Lower lobe of right lung (tissue), 2 donors: ENCODE results near the gene RFK. TPM values are rescaled to one million over a fixed set of nuclear protein-coding genes. Genes with fewer than 3 reads are reported as not detected.

ENCODE experiments used
- ATAC-seq, 2 donors: fragments of 200-7000 bp; cut with Tn5 transposase; one replicate each; pipeline ENCODE4 v1.9.1; 2020 to 2022; ENCODE audit warnings: mild to moderate bottlenecking in 2 of 2, moderate library complexity in 2 of 2
- DNase-seq: peaks from one replicate; pipeline ENCODE4 v3.0.0-alpha.2; 2020
- H3K27ac ChIP-seq: fragments of 200-600 bp; one replicate; pipeline ENCODE4 v1.8.0; 2022
- H3K27me3 ChIP-seq: fragments of 200-600 bp; one replicate; pipeline ENCODE4 v1.8.0; 2022; ENCODE audit warnings: low read depth
- H3K36me3 ChIP-seq: fragments of 200-600 bp; one replicate; pipeline ENCODE4 v1.8.0; 2022; ENCODE audit warnings: mild to moderate bottlenecking
- H3K4me1 ChIP-seq: fragments of 200-600 bp; one replicate; pipeline ENCODE4 v1.8.0; 2022
- H3K4me3 ChIP-seq: fragments of 200-600 bp; one replicate; pipeline ENCODE4 v1.8.0; 2022; ENCODE audit warnings: mild to moderate bottlenecking
- H3K9me3 ChIP-seq: fragments of 200-600 bp; one replicate; pipeline ENCODE4 v1.8.0; 2022
- intact Hi-C: fragments of 100-400 bp; cut with DNase I; formaldehyde crosslinking; loops from one replicate; pipeline ENCODE4 v1.11.0; 2022
- total RNA-seq: library from RNA; stranded (reverse); fragmentation: NEBNext Ultra II Directional; extraction: Animal tissue kit (Norgen Biotek cat#: 25700); gene quantifications from one replicate; pipeline ENCODE4 v1.2.1, GENCODE V29; 2021
- TF ChIP-seq, protein P1 (sequence below): fragments of 200-600 bp; IDR thresholded peaks from one replicate; pipeline ENCODE4 v1.8.0; 2022; ENCODE audit warnings: antibody characterized with exemption, mild to moderate bottlenecking
- donor health status: DM: no; HTN: yes; CAD: no; lungs with severe emphysema.

Gene RFK
- total RNA-seq, 1 donor from 2014 or later, result 18.4 TPM

DNA sequence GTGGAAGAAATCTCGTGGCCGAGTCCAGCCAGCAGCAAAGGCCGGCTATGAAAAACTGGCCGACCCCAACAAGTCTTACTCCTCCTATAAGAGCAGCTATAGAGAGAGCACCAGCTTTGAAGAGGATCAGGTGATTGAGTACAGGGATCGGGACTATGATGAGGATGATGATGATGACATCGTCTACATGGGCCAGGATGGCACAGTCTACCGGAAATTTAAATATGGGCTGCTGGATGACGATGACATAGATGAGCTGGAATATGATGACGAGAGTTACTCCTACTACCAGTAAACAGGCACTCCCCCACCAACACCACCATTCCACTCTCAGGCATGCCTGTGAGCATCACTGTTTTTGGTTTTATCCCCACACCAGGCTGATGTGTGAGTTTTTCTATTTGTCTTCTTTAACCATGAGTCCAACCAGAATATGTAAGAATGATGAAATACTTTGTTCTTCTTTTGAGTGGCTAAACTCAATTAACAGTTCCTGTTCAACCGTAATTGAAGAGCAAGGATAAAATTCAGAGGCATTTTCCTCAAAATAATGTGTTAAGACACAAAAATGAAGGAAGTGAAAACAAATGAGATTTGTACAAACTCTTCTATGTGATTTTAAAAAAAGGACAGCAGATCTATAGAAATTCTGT lies 35.5 kb downstream of the RFK start:
- Histone ChIP-seq H3K27ac (no peak overlapping the region), H3K36me3 (no peaks in the 10 kb centered on the region), H3K27me3 (no peaks in the 10 kb centered on the region), H3K4me1 (no peaks in the 10 kb centered on the region), H3K4me3 (no peak overlapping the region), H3K9me3 (no peaks in the 10 kb centered on the region)
- DNase-seq (no peak), ATAC-seq (no peak)
- intact Hi-C loops, result no loop called here
- TF ChIP-seq, protein P1, sequence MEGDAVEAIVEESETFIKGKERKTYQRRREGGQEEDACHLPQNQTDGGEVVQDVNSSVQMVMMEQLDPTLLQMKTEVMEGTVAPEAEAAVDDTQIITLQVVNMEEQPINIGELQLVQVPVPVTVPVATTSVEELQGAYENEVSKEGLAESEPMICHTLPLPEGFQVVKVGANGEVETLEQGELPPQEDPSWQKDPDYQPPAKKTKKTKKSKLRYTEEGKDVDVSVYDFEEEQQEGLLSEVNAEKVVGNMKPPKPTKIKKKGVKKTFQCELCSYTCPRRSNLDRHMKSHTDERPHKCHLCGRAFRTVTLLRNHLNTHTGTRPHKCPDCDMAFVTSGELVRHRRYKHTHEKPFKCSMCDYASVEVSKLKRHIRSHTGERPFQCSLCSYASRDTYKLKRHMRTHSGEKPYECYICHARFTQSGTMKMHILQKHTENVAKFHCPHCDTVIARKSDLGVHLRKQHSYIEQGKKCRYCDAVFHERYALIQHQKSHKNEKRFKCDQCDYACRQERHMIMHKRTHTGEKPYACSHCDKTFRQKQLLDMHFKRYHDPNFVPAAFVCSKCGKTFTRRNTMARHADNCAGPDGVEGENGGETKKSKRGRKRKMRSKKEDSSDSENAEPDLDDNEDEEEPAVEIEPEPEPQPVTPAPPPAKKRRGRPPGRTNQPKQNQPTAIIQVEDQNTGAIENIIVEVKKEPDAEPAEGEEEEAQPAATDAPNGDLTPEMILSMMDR, result no peak

DNA sequence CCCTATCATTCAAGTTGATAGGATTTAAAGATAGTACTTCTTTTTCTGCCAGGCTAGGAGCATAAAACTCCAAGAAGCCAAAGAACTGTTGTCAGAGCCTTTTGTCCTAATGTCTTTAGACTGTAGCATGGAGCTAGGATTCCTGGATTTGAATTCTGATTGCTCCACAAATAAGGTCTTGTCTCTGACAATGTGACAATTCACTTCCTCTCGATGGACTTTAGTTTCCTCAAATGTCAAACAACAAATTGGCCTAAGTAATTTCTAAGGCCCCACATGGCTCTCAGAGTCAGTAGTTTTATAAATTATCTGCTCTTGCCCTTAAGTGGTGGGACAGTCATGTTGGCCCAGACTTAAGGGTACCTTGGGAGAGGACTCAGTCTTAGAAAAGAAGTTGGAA lies 36.7 kb downstream of the RFK start:
- Histone ChIP-seq H3K4me1 (no peaks in the 10 kb centered on the region), H3K9me3 (no peaks in the 10 kb centered on the region), H3K27me3 (no peaks in the 10 kb centered on the region), H3K27ac (no peak overlapping the region), H3K4me3 (no peak overlapping the region), H3K36me3 (no peaks in the 10 kb centered on the region)
- DNase-seq (no peak), ATAC-seq (no peak)
- intact Hi-C loops, result no loop called here
- TF ChIP-seq, protein P1, result no peak

DNA sequence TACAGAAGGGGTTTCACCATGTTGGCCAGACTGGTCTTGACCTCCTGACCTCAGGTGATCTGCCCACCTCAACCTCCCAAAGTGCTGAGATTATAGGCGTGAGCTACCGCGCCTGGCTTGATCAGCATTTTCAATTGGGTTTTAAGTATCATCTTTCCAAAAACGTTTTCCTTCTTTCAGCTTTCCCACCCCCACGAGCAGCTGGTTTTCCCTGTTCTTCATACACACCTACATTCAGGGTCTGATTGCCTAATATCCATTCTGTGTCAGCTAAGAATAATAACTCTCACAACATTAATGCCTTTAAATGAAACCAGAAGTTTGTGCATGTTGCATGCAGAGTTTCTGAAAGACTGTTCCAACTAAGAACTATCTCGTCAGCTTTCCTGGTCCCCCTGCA lies 38.3 kb downstream of the RFK start:
- no peaks in the 10 kb centered on the region for H3K4me1 ChIP-seq
- no peaks in the 10 kb centered on the region for H3K36me3 ChIP-seq
- no peak for DNase-seq
- H3K9me3 ChIP-seq, result no peaks in the 10 kb centered on the region
- no peak overlapping the region for H3K27ac ChIP-seq
- TF ChIP-seq, protein P1, result no peak
- ATAC-seq, result no peak
- H3K27me3 ChIP-seq, result no peaks in the 10 kb centered on the region
- intact Hi-C loops, result no loop called here
- no peak overlapping the region for H3K4me3 ChIP-seq

DNA sequence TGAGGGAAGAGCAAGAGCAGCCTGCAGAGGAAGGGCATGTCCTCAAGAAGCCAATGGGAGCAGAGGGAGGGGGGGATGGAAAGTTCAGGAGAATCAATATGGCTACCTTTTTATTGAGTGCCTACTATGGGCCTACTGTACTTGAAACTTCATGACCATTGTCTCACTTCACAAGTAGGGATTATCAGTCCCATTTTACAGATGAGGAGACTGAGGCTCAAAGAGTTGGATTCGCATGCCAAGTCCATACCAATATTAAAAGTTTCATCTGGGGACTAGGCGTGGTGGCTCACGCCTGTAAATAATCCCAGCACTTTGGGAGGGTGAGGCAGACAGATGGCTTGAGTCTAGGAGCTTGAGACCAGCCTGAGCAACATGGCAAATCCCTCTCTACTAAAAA lies 40.0 kb downstream of the RFK start:
- intact Hi-C loops, result no loop called here
- Histone ChIP-seq H3K9me3 (no peaks in the 10 kb centered on the region), H3K27me3 (no peaks in the 10 kb centered on the region), H3K36me3 (no peaks in the 10 kb centered on the region), H3K4me1 (no peaks in the 10 kb centered on the region), H3K27ac (no peak overlapping the region), H3K4me3 (no peak overlapping the region)
- no peak for ATAC-seq
- TF ChIP-seq, protein P1, result no peak
- DNase-seq, result no peak

DNA sequence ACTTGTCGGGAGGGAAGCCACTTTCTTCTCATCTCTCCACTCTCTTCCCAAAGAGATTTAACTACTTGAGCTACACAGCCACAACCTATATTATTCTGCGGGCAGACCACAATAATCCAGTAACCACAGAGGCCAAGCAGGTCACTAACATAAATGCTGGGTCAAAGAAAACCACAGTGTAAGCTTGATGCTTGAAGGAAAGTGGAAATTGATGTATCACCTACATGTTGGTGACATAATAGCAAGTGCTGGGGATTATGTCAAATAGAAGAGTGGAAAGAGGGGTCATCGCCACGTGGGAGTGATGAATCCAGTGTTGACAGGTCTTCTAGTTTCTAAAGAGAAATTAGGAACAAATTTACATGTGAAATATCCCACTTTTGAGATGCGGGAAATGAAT lies 40.9 kb downstream of the RFK start:
- ATAC-seq (no peak), DNase-seq (no peak)
- intact Hi-C loops, result no loop called here
- Histone ChIP-seq H3K4me3 (no peak overlapping the region), H3K27me3 (no peaks in the 10 kb centered on the region), H3K36me3 (no peaks in the 10 kb centered on the region), H3K27ac (no peak overlapping the region), H3K4me1 (no peaks in the 10 kb centered on the region), H3K9me3 (no peaks in the 10 kb centered on the region)
- TF ChIP-seq, protein P1, result no peak
